Activated CD8-positive, alpha-beta memory T cell treated with anti-CD3 and anti-CD28 coated beads for 24 hours (primary cell): ENCODE data around the gene BCDIN3D.
"Not testable (repeated sequence)": the region's sequence is repeated elsewhere in the genome, so short reads cannot be mapped to it uniquely, and the experiment has no call there.

Source experiments
- DNase-seq: peaks from one replicate; pipeline ENCODE4 v3.0.0-alpha.2; 2020

The BCDIN3D gene

DNA sequence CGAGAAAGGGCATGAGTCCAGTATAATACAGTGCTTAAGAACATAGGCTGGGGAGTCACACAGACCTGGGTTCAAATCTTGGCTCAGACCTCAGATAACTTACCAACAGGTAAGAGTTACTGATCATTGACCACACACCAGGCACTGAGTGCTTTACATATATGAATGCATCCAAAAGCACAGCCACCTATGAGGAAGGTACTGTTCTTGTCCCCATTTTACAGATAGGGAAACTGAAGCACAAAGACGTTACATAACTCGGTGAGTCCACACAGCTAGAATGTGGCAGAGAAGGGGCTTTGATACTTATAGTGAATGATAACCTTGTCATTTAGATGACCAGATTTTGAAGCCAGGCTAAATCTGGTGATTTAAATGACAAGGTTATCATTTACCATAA lies 33.2 kb upstream of the BCDIN3D start:
- no peak for DNase-seq

DNA sequence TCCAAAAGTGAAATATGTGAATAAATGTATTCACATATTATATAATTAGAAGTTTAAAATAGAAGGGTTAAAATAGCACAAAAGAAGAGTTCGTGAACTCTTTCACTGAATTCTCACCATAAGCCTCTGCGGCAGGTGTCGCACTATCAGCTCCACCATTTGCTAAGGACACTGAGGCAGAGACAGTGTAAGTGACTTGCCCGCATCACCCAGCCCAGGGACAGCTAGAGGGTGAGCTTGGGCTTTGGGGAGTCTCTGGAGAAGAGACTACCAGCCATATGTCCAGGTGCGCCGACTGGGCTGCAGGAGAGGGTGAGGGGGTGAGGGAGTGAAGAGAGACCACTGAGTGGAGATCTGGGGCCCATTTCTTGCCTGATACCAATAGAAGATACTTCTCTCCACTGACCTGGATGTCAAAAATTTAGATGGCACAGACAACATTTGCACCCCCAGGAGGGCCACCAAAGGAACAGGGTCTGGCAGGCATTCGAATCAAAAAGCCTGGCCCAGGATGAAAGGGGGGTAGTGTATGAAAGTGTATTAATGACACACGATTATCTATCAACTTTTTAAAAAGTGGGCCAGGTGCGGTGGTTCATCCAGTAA lies 32.3 kb upstream of the BCDIN3D start:
- DNase-seq, result no peak

DNA sequence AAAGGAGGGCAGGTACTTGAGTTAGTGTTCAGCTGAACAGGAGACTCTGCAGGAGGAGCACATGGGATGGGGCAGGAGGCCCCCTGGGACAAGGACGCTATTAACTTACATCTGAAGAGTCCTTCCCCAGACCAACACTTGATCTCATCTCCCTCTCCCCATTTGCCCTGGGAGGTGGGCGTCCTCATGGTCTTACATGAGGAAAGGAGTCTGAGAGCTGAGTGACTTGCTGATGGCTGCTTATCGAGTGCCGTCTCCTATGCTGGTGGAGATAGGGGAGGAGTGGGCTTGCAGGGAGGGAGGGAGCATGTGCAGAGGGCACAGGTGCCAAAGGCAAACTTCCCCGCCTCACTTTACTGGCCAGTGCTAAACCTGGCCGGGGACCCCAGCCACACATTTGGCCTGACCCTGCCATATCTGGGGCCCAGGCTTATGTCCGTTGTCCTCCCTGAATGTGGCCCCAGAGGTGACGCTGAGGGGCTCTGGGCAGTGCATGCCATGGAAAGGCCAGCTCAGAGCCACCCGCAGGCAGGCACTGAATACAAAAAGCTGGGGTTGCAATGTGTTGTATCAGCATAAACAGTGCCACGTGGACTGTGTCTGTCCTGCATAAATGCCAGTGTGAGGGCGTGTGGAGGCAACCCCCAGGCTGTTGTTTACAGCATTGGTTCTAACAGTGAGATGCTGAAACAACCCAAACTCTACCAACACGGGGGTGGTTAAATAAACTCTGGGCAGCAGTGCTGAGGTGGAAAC lies 31.4 kb upstream of the BCDIN3D start:
- no peak for DNase-seq

DNA sequence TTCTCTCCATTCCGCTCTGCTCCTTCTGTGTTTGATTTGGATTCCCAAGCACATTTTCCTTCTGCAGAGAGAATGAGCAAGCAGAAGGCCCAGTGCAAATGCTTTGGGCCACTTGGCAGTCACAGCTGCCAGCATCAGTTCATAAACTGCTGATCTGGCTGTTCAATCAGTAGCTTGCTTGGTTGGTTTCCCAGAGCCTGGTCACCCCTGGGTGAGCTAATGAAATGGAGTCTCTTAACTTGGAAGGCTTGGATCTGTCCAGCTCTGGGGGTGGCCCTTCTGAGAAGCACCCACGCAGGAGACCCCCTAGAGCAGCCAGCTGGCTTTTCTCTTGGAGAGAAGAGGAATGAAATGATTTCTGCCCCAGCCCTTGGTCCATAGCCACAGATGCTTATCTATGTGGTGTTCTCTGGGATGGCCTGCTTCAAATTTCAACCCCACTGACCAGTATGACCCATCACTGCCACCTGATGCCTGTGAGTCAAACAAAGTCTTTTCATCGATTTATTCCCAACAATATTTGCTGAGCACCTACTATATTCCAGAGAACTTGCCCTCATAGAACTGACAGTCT lies 30.5 kb upstream of the BCDIN3D start:
- DNase-seq, result no peak

DNA sequence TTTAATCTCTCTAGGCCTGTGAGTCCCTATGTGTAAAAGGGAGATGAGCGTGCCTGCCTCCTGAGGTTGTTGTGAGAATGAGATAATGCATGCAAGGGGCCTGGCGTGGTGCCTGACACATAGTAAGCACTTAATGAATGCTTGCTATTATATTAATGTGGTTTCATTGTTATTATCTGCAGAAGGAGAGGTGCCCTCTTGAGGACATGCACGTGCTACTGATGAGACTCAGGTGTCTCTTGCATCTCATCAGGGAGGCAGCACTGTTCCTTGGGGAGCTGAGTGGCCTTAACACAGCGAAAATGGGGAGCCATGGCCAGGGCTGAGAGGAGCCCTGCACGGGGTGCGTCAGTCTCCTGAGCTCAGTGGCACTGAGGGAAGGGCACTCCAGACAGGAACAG lies 29.9 kb upstream of the BCDIN3D start:
- DNase-seq, result no peak

DNA sequence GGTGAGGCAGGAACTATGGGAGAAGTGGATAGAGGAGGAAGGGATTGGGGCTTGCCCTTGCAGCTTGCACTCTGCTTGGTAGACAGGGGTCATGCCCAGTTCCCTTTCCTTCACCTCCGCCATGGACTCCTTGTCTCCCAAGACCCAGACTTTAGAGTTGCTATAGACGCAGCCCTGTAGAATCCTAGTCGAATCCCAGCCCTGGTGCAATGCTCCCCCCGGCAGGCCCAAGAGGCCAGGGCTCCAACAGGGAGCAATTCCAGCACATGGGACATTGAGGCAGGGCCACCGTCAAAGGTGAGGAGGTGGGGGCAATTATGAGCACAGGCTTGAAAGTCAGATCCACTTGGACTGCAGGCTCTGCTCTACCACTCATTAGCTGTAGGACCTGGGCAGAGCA lies 29.5 kb upstream of the BCDIN3D start:
- no peak for DNase-seq

DNA sequence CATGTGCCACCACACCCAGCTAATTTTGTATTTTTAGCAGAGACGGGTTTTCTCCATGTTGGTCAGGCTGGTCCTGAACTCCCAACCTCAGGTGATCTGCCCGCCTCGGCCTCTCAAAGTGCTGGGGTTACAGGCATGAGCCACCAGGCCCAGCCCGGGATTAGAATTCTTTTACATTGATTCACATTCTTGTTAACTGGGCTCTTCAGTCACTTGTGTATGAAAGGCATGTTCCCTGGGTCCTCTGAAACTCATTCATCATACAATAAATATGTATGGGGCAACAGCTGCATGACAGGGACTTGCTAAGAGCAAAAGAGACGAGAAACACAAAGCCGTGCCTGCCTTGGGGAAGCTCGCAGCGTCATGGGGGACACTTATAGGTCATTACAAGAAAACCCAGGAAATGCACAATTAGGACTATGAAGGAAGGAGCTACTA lies 28.9 kb upstream of the BCDIN3D start:
- DNase-seq, result not testable (repeated sequence)

DNA sequence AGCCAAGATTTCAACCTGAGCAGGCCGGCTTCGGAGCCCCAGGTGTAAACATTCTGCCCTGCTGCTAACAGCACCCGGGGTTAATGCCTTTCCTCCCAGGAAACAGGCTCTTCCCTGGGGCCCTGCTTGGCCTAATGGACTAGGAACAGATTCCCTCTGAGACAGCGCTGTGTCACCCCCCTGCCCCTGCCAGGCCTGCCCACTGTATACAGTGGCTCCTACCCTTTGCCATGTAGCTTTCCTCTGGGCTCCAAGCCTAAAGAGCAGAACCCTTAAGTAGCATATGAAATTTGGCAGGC lies 28.3 kb upstream of the BCDIN3D start:
- DNase-seq, result peak; percentile 47

DNA sequence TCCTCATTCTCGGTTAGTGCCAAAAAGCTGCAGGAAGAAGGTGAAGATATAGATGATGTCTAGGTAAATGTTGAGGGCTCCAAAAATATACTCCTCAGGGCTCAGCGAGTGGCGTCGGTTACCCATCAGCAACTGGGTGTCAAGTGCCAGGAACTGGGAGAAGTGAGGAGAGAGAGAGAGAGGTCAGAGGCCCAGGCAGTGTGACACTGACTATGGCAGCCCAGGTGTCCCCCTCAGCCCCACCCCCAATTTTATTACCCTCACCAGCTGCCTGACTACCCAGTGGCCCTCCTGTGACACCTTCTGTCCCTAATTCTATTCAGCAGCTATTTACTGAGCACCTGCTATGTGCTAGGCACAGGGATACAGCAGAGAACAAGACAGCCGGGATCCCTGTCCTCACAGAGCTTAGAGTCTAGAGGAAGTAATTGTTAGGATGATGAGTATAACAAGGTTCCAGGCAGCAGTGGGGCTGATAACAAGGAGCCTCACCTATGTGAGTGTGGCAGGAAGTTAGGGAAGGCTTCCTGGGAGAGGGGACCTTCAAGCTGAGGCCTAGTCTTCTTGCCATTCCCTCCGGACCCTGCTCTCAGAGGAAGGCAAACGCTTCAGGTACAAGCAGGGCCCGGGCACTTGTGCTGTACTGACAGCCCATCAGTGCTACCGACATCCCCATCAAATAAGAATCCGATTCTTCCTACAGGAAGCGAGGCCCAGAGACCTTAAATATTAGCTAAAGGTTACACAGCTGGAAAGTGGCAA lies 27.8 kb upstream of the BCDIN3D start:
- DNase-seq, result no peak

DNA sequence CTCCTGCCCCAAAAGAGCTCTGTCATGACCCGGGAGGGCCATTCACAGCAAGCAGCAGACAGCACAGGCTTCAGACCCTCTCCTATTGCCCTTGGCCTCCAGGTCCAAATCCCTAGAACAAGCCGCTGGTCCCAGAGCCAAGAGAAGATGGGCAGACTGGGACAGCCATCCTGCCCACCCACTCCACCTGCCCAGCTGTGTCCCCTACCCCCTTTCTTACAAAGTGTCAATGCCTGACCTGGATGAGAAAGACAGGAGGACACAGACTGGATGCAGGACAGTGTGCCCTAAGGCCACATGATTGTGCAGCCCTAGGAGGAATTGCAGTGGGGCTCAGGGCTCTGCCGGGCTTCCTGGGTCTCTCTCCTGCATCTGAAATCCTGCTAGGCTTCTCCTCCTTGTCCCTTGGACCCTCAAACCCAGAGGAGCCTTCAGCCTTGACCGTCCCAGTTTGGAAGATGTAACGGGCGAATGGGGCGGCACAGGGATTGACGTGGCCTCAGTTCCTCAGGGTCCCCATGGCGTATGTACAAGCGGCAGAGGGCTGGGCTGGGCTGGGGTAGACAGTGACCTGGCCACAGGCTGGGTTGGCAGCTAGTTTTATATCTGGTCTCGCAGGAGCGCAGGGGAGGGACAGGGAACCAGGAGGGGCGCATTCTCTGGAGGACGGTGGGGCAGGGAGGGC lies 27.1 kb upstream of the BCDIN3D start:
- DNase-seq, result peak; percentile 26

DNA sequence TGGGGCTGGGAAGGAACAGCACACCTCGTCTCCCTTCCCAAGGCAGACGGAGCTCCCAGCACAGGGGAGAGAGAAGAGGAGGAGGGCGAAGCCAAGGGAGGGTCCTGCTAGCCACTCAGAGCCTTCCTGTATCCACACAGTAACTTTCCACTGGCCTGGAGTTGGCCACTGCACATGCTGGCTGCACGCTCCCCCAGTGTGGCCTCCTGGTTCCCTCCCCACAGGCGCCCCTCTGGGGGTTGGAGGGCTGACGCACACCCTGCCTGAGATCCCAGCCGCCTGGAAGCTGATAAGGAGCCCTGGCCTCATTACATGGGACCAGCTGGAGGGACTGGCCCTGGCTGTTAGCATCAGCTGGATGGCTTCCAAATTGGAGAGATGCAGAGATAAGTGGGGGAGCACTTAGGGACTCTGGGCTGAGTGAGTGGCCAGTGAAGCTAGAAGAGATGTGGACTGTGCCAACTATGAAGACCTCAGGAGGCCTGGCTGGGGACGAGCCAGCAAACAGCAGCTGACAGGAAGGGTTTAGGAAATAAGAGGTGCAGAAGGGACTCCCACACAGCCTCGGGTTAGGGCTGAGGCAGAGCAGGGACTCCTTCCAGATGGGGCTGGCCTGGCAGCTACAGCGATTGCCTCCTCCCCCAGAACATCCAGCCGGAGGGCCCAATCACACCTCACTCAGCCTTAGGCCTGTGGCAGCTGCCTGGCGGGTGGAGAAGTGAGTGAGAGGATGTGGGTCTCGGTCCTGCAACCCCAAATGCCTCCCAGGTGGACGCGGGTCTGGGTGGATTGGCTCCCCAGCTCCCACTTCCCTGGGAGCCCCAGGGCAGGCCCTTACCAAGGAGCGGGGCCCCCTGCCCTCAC lies 26.3 kb upstream of the BCDIN3D start:
- peak; percentile 53 for DNase-seq

DNA sequence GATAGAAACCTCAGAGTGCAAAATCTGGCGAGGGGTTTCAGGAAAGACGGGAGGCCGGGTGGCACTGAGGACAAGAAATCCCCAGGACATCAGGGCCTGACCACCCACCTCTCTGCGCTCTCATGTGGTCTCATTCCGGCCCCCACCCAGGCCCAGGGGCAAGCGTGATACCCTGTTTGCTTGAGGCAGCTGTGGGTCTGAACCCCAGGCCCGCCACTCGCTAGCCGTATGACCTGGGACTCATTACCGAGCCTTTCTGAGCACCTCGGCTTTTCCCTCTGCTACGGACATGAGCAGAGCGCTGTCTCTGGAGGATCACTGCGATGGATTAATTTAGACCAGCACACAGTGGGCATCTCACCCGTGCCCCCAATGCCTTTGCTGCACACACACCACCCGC lies 25.5 kb upstream of the BCDIN3D start:
- peak; percentile 51 for DNase-seq

DNA sequence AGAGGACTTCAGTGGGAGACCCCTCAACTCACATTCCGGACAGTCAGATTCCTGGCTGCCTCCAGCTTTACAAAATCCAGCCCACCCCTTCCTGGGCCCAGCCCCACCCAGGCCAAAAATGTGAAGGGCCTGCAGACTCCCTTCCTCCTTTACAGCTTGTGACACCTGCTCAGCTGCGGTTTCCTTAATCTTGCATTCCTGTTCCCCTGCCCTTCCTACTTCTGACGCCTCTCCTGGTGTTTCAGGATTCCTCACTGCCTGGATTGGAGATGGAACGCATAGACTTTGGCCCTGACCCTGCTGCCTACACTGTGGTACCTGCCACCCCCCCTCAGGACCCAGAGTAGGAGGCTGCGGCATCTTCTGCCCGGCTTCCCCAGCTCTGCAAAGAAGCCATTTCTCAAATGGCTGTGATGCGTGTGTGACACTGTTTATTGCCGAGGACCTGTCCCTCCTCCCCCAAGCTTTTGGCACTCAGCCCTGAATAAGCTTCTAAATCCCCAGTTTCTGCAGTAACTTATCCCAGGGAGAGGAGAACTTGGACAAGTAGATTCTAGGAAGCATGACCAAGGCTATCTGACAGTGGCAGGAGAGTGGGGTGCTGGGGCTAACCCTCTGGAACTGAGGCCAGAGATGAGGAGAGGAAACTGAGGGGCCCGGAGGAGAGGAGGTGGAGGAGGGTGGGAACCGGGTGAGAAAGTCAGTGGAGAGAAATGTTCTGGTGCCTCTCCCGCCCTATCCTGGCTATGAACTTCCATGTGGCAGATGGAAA lies 24.9 kb upstream of the BCDIN3D start:
- DNase-seq, result peak; percentile 52

DNA sequence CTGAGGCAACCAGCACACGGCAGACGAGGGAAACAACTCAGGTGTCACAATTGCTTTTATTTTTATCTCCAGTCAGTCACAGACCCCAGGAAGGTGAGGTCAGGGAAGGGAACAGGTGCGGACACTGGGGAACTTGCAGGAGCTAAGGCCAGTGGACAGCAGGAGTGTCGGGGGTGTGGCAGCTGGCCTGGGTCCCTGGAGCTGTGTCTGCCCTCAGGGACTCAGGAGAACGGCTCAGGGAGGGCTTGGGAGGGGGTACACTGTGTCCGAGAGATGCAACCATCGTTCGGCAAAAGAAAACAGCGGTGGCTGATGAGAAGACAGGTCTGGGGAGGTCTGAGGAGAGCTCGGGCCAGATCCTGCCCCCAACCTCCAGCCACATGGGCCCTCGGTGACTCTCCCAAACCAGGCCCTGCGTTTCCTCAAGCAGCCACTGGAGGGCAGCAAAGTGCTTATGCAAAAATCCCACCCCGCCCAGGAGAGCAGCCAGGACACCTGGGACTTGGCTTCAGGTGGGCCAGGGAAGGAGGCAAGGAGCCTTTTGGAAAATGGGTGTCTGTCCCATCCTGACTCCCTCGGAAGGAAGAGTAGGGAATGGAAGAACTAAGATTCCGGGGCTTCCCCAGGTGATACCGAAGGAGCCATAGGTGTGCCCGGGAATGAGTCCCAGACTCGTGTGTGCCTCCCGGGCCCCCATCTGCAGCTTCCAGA lies 24.1 kb upstream of the BCDIN3D start:
- DNase-seq, result peak; percentile 93

DNA sequence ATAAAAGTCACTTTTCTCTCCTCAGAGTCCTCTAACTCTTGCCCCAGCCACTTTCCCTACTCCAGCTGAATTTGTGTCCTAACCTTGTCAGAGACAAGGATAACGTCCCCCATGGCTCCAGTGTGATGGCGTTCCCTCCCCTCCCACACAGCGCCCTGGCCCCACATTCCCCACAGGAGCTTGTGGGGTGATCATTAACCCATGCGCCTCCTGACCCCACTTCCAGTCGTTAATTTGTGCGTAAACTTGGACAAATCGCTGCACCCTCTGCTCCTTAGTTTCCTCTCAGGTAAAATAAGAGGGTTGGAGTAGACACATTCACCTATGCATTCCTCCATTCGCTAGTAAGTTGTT lies 22.9 kb upstream of the BCDIN3D start:
- no peak for DNase-seq

DNA sequence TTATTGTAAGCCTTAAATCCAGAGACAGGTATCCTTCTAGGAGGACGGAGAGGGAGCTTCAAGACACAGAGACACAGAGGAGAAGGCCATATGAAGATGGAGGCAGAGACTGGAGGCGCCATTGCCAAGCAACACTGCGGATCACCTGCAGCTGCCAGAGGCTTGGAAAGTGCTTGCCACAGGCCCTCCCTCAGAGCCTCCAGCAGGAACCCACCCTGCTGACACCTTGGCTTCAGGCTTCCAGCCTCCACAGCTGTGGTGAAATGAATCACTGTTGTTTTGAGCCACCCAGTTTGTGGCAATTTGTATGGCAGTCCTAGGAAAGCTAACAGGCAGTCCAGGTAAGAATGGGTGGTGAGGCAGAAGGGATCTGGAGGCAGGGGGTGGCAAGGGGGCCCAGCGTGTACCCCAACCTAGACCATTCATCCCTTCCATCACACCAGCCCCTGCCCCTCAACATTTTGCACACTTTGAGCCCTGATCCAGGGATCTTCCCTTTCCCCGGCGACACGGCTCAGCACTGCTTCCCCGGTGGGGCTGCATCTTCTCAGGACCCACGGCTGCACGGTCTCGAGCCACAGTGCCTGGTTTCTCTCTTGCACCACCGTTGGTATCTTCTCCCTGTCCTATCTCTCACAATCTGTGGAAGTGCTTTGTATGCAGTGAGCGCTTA lies 22.3 kb upstream of the BCDIN3D start:
- no peak for DNase-seq

DNA sequence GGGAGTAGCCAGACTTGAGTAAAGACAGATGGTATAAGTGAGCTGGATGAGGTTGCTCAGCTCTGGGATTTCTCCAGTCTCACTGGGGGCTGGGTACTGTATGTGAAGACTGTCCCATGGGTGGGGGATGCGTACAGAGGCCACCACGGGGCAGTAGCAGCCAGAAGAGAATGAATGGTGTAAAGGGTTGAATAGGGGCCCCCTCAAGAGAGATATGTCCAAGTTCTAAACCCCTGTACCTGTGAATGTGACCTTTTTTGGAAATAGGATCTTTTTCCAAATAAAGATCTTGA lies 21.8 kb upstream of the BCDIN3D start:
- DNase-seq, result no peak

DNA sequence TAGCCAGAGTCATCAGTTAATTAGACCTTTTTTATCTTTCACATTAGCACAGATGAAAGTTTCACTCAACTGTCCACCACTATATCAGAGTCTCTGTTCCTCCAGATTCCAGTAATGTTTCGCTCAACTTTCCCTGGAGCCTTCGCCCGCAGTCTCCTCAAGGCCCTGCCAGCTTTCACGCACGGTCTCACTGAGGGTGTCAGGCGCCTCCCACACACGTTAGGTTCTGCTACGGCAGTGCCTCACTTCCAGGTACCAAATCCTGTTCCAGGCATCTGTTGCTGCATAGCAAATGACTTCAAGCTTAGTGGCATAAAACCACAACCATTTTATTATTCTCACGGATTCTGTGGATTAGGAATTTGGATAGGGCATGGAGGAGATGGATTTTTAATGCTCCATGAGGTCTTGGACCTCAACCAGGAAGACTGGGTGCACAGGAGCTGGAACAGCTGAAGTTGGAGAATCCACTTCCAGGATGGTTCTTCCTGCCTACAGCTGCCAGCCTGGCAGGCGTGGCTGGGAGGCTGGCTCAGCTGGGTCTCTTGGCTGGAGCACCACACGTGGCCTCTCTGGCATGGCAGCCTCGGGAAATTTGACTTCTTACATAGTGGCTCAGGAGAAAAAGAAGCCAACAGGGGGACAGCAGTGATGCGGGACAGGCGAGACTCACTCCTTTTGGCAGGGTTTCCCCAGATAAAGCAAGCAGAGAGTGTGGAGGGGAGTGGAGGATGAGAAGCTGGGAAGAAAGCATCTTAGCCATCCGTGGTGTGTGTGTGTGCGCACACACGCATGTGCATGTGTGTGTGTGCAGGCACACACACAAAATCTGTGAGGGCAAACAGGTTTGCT lies 21.3 kb upstream of the BCDIN3D start:
- no peak for DNase-seq

DNA sequence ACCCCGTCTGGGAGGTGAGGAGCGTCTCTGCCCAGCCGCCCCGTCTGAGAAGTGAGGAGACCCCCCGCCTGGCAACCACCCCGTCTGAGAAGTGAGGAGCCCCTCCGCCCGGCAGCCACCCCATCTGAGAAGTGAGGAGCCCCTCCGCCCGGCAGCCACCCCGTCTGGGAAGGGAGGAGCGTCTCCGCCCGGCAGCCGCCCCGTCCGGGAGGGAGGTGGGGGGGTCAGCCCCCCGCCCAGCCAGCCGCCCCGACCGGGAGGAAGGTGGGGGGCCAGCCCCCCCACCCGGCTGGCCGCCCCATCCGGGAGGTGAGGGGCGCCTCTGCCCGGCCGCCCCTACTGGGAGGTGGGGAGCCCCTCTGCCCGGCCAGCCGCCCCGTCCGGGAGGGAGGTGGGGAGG lies 18.0 kb upstream of the BCDIN3D start:
- DNase-seq, result not testable (repeated sequence)

DNA sequence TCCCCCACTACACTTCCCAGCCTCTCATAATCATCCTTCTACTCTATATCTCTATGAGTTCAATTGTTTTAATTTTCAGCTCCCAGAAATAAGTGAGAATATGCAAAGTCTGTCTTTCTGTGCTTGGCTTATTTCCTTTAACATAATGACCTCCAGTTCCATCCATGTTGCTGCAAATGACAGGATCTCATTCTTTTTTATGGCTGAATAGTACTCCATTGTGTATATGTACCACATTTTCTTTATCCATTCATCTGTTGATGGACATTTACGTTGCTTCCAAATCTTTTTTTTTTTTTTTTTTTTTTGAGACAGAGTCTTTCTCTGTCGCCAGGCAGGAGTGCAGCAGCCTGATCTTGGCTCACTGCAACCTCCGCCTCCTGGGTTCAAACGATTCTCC lies 13.0 kb upstream of the BCDIN3D start:
- not testable (repeated sequence) for DNase-seq
